Thoracic aorta (tissue), 2 donors: Measurements from ENCODE around the gene CENPX. TPM values are rescaled to one million over a fixed set of nuclear protein-coding genes. Genes with fewer than 3 reads are reported as not detected.

Source experiments
- ATAC-seq: fragments of 150-250 bp; one replicate; pipeline ENCODE4 v1.8.0; 2017; ENCODE audit warnings: low read depth; ENCODE audit not compliant: insufficient number of reproducible peaks, low FRiP score
- DNase-seq: peaks from one replicate; pipeline ENCODE4 v3.0.0-alpha.2; 2020; ENCODE audit warnings: low spot score
- H3K27ac ChIP-seq, 2 donors: fragments of 200-600 bp; sonication (generic); 1 replicate in 1 of 2; 2 replicates in 1 of 2; pipeline ENCODE4 v1.5.1; 2016; ENCODE audit warnings: mild to moderate bottlenecking in 2 of 2, moderate library complexity in 2 of 2
- H3K27me3 ChIP-seq: fragments of 200-600 bp; sonication (generic); replicated peaks from 2 replicates; pipeline ENCODE4 v1.6.0; 2016; ENCODE audit warnings: mild to moderate bottlenecking; ENCODE audit not compliant: insufficient read depth
- H3K36me3 ChIP-seq: fragments of 200-600 bp; sonication (generic); one replicate; pipeline ENCODE4 v1.5.1; 2016
- H3K4me1 ChIP-seq, 2 donors: fragments of 200-600 bp; sonication (generic); 1 replicate in 1 of 2; 2 replicates in 1 of 2; pipeline versions ENCODE4 v1.5.1 to v1.6.0; 2016; ENCODE audit warnings: low read depth in 2 of 2, mild to moderate bottlenecking in 1 of 2; ENCODE audit not compliant: control insufficient read depth in 1 of 2
- H3K4me3 ChIP-seq: fragments of 200-600 bp; sonication (generic); 2 replicates; pipeline ENCODE4 v1.5.1; 2016; ENCODE audit warnings: mild to moderate bottlenecking
- H3K9me3 ChIP-seq: fragments of 200-600 bp; sonication (generic); 2 replicates; pipeline ENCODE4 v1.5.1; 2016
- total RNA-seq, 2 donors: library from RNA; depleted of rRNA; stranded (reverse); fragments of >200 nt; gene quantifications; one replicate each; pipeline versions ENCODE4 v1.1.0 to v1.2.3, GENCODE V29; 2016
- TF ChIP-seq, protein P1 (sequence below): fragments of 200-600 bp; sonication (generic); IDR thresholded peaks from one replicate; pipeline ENCODE4 v1.5.1; 2019; ENCODE audit warnings: antibody characterized with exemption

Gene CENPX
- total RNA-seq, 2 donors from 2014 or later: 31.4 to 40.4 TPM

DNA sequence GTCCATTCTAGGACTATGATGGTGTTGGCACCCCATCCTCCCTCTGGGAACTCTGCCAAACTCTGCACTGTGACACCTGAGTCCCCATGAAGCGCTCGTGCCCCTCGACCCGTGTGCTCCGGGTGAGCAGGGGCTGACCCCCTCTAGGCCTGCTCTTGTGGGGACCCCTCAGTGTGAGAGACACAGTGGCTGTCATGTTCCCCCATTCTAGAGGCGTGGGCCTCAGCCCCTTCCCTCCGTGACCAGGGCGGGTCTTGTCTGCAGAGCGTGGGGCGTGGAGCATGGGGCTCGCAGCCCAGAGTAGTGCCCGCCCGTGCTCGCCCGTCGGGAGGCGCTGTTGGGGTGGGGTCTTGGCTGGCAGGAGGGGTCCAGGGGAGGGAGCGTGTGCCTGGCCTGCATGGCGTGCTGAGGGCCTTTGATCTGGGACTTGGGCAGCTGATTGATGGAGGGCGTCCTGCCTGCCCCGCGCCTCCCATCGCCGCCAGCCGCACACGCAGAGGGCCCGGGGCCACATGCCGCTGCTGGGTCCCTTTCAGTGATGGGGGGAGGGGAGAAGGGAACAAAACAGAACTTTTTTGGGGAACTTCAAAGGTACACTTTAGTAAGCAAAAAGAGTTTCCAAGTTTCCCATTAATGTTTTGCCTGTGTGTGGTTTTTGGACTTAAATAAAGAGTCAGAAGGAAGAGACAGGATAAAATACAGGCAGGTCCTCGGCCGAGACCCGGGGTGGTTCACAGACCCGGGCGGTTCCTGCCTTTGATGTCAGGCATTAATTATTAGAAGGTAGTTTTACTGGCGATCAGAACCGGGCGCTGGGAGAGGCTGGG is 22.5 kb downstream of the CENPX start:
- H3K9me3 ChIP-seq: no peaks in the 10 kb centered on the region
- DNase-seq (no peak), ATAC-seq (no peak)
- H3K4me3 ChIP-seq: no peak overlapping the region
- H3K27me3 ChIP-seq: no peaks in the 10 kb centered on the region
- H3K36me3 ChIP-seq: peaks cover 9% of the 10 kb centered on the region
- peaks cover 19 to 27% of the 10 kb centered on the region in 2 donors for H3K4me1 ChIP-seq
- TF ChIP-seq, protein P1, sequence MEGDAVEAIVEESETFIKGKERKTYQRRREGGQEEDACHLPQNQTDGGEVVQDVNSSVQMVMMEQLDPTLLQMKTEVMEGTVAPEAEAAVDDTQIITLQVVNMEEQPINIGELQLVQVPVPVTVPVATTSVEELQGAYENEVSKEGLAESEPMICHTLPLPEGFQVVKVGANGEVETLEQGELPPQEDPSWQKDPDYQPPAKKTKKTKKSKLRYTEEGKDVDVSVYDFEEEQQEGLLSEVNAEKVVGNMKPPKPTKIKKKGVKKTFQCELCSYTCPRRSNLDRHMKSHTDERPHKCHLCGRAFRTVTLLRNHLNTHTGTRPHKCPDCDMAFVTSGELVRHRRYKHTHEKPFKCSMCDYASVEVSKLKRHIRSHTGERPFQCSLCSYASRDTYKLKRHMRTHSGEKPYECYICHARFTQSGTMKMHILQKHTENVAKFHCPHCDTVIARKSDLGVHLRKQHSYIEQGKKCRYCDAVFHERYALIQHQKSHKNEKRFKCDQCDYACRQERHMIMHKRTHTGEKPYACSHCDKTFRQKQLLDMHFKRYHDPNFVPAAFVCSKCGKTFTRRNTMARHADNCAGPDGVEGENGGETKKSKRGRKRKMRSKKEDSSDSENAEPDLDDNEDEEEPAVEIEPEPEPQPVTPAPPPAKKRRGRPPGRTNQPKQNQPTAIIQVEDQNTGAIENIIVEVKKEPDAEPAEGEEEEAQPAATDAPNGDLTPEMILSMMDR: no peak
- no peak overlapping the region for H3K27ac ChIP-seq

DNA sequence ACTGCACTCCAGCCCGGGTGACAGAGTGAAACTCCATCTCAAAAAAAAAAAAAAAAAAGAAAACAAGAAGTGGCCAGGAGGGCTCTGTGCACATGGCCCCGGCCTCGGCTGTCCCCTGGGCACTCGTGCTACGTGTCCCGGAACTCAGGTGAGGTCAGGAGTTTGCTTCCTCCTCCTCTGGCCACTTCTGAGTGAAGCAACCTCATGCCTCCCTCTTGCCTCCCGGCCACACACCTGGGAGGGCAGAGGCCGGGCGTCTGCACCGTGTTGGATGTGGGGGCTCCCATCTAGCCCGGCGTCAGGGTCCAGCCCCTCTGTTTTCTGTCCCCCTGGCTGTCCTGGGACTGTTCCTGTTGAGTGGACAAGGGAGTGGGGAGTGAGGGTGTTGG is 23.1 kb downstream of the CENPX start:
- H3K4me3 ChIP-seq: no peak overlapping the region
- H3K36me3 ChIP-seq: peaks cover 9% of the 10 kb centered on the region
- H3K27ac ChIP-seq: no peak overlapping the region
- H3K9me3 ChIP-seq: no peaks in the 10 kb centered on the region
- no peaks in the 10 kb centered on the region for H3K27me3 ChIP-seq
- DNase-seq (no peak), ATAC-seq (no peak)
- TF ChIP-seq, protein P1: no peak
- peaks cover 18 to 21% of the 10 kb centered on the region in 2 donors for H3K4me1 ChIP-seq

DNA sequence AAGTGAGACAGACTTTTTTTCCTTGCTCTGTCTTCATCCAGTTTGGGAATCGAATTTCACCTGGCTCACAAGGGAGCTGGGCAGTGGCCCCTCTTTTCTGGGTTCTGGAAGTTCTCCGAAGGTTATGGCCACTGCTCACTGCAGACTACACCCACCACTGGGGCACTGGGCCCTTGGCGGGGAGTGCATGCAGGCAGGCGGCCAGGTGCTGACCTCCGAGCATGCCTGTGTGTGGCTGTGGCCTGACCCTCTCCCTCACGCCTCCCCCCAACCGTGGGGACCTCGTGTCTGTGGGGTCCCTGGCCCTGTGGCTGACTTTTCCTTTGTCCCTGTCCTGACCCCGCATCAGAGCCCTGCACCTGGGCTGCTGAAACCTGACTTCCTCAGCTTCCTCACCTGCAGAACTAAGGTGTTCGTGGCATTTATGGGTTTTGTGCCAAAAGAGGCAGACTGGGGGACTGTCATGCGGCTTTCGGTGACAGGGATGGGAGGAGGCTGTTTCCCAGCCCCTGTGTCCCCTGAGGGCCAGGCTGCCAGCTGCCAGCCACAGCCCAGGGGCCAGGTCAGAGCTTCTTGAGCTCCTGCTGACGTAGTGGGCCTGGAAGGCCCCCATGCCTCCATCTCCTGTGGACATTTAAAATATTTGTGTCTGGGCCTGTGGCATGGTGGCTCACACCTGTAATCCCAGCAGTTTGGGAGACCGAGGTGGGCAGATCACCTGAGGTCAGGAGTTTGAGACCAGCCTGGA is 23.8 kb downstream of the CENPX start:
- DNase-seq (no peak), ATAC-seq (no peak)
- TF ChIP-seq, protein P1: no peak
- Histone ChIP-seq H3K27ac (no peak overlapping the region), H3K4me3 (no peak overlapping the region), H3K27me3 (no peaks in the 10 kb centered on the region), H3K36me3 (peaks cover 9% of the 10 kb centered on the region), H3K9me3 (no peaks in the 10 kb centered on the region), H3K4me1 (peaks cover 11 to 14% of the 10 kb centered on the region in 2 donors)

DNA sequence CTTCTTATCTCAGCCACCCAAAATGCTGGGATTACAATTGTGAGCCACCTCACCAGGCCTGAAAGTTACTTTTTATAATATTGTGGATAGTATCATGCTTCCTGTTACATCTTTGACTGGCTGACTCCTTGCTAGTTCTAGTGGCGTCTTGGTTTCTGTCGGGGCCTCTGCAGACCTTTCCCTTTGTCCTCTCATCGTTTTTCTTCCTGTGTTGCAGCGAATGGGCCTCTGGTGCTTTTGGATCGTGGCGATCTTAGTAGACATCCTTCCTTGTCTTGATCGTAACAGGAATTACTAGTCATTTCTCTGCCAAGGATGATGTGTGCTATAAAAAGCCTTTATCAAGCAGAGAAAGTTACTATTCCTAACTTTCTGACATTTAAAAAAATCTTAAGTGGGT is 24.5 kb downstream of the CENPX start:
- TF ChIP-seq, protein P1: no peak
- DNase-seq (no peak), ATAC-seq (no peak)
- Histone ChIP-seq H3K36me3 (peaks cover 9% of the 10 kb centered on the region), H3K27me3 (no peaks in the 10 kb centered on the region), H3K4me1 (peaks cover 9 to 10% of the 10 kb centered on the region in 2 donors), H3K27ac (no peak overlapping the region), H3K4me3 (no peak overlapping the region), H3K9me3 (no peaks in the 10 kb centered on the region)

DNA sequence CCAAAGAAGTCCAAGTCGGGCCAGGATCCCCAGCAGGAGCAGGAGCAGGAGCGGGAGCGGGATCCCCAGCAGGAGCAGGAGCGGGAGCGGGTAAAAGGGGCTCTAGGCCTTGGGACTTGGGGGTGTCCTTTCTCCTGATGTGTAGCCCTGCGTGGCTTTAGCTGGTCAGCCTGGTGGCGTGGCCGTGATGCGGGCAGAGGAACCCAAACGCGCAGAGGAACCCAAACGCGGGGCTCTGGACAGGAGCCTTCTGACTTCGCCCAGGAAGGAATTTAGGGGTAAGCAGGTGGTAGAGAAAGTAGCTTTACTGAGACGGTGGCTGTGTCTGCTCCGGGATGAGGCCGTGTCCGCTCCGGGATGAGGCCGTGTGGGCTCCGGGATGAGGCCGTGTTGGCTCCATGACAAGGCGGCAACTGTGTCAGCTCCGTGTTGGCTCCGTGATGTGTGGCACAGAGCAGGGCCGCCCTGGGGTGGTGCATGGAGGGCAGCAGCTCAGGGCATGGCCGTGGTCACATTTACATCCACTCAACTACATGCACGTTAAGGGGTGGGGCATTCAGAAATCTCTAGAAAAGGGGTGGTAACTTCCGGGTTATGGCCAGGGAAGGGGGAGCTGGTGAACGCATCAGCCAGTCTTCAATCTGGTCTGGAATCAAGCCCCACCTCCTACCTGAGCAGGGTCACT is 25.8 kb downstream of the CENPX start:
- H3K4me1 ChIP-seq: peaks cover 4 to 11% of the 10 kb centered on the region in 2 donors
- no peak overlapping the region for H3K27ac ChIP-seq
- TF ChIP-seq, protein P1: no peak
- H3K36me3 ChIP-seq: peaks cover 9% of the 10 kb centered on the region
- DNase-seq (no peak), ATAC-seq (no peak)
- H3K4me3 ChIP-seq: no peak overlapping the region
- no peaks in the 10 kb centered on the region for H3K9me3 ChIP-seq
- H3K27me3 ChIP-seq: no peaks in the 10 kb centered on the region
